Loucy (cell line): ENCODE results near the gene APOA5.
"Not testable (repeated sequence)": the region's sequence is repeated elsewhere in the genome, so short reads cannot be mapped to it uniquely, and the experiment has no call there.

Source experiments
- H2AFZ ChIP-seq: fragments of 200-600 bp; sonication (generic); 2 replicates; pipeline ENCODE4 v1.6.0; 2016; ENCODE audit warnings: antibody characterized with exemption, mild to moderate bottlenecking, low read length, moderate library complexity
- H3F3A ChIP-seq: fragments of 200-600 bp; 2 replicates; pipeline ENCODE4 v1.6.0; 2016; ENCODE audit warnings: antibody characterized with exemption, low read depth, mild to moderate bottlenecking
- H3K27me3 ChIP-seq: fragments of 200-600 bp; sonication (generic); 2 replicates; pipeline ENCODE4 v1.6.1; 2014; ENCODE audit warnings: low read length, mild to moderate bottlenecking; ENCODE audit not compliant: insufficient read depth, poor library complexity, severe bottlenecking
- H3K36me3 ChIP-seq: fragments of 200-600 bp; sonication (generic); 2 replicates; pipeline ENCODE4 v1.6.1; 2016; ENCODE audit warnings: low read length; ENCODE audit not compliant: insufficient read depth
- H3K4me1 ChIP-seq: fragments of 200-600 bp; sonication (generic); 2 replicates; pipeline ENCODE4 v1.5.1; 2014; ENCODE audit warnings: low read length, mild to moderate bottlenecking; ENCODE audit not compliant: insufficient read depth, poor library complexity, severe bottlenecking
- H3K4me2 ChIP-seq: fragments of 200-600 bp; sonication (generic); 2 replicates; pipeline ENCODE4 v1.6.0; 2014; ENCODE audit warnings: antibody characterized with exemption, low read length, low read depth, mild to moderate bottlenecking; ENCODE audit not compliant: poor library complexity, severe bottlenecking
- H3K4me3 ChIP-seq: fragments of 200-600 bp; sonication (generic); 2 replicates; pipeline ENCODE4 v1.5.1; 2014; ENCODE audit warnings: low read length, mild to moderate bottlenecking, mixed read lengths; ENCODE audit not compliant: poor library complexity, severe bottlenecking
- H3K79me2 ChIP-seq: fragments of 200-600 bp; sonication (generic); 2 replicates; pipeline ENCODE4 v1.6.1; 2014; ENCODE audit warnings: low read length; ENCODE audit not compliant: insufficient read depth
- H3K9ac ChIP-seq: fragments of 200-600 bp; sonication (generic); 2 replicates; pipeline ENCODE4 v1.6.0; 2014; ENCODE audit warnings: mild to moderate bottlenecking, low read depth, low read length, moderate library complexity; ENCODE audit not compliant: poor library complexity, severe bottlenecking
- H3K9me2 ChIP-seq: fragments of 200-600 bp; sonication (generic); replicated peaks from 2 replicates; pipeline ENCODE4 v1.6.1; 2016; ENCODE audit warnings: low read depth, low read length, mixed read lengths
- H3K9me3 ChIP-seq: fragments of 200-600 bp; sonication (generic); 2 replicates; pipeline ENCODE4 v1.6.1; 2014; ENCODE audit warnings: mild to moderate bottlenecking, antibody characterized with exemption, low read length, low read depth; ENCODE audit not compliant: insufficient read depth
- H4K20me1 ChIP-seq: fragments of 200-600 bp; sonication (generic); 2 replicates; pipeline ENCODE4 v1.6.0; 2014; ENCODE audit warnings: antibody characterized with exemption, low read length, mild to moderate bottlenecking; ENCODE audit not compliant: insufficient read depth, poor library complexity, severe bottlenecking
- EZH2phosphoT487 ChIP-seq: fragments of 200-600 bp; IDR thresholded peaks from 2 replicates; pipeline ENCODE4 v1.6.1; 2018; ENCODE audit warnings: antibody characterized with exemption, mild to moderate bottlenecking, moderate library complexity, borderline replicate concordance
- TF ChIP-seq, protein P1 (sequence below): fragments of 200-600 bp; sonication (generic); conservative IDR thresholded peaks from 2 replicates; pipeline ENCODE4 v1.5.1; 2014; ENCODE audit warnings: mild to moderate bottlenecking, antibody characterized with exemption, low read length

APOA5 gene

GRCh38 chr11:116762132-116762531 is 29.5 kb downstream of the APOA5 start:
- Histone ChIP-seq H3K4me2 (no peak overlapping the region), H3K4me1 (peaks cover 9% of the 10 kb centered on the region), H3K9ac (no peak overlapping the region), H3K36me3 (peaks cover 84% of the 10 kb centered on the region), H3K9me2 (no peaks in the 10 kb centered on the region), H3K4me3 (no peak overlapping the region), H3K27me3 (no peaks in the 10 kb centered on the region), H4K20me1 (peaks cover 13% of the 10 kb centered on the region), H3K79me2 (peaks cover 27% of the 10 kb centered on the region), H3F3A (no peaks in the 10 kb centered on the region), H3K9me3 (no peaks in the 10 kb centered on the region), H2AFZ (no peak overlapping the region)
- TF ChIP-seq, protein P1, sequence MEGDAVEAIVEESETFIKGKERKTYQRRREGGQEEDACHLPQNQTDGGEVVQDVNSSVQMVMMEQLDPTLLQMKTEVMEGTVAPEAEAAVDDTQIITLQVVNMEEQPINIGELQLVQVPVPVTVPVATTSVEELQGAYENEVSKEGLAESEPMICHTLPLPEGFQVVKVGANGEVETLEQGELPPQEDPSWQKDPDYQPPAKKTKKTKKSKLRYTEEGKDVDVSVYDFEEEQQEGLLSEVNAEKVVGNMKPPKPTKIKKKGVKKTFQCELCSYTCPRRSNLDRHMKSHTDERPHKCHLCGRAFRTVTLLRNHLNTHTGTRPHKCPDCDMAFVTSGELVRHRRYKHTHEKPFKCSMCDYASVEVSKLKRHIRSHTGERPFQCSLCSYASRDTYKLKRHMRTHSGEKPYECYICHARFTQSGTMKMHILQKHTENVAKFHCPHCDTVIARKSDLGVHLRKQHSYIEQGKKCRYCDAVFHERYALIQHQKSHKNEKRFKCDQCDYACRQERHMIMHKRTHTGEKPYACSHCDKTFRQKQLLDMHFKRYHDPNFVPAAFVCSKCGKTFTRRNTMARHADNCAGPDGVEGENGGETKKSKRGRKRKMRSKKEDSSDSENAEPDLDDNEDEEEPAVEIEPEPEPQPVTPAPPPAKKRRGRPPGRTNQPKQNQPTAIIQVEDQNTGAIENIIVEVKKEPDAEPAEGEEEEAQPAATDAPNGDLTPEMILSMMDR = no peak
- no peak for TF ChIP-seq EZH2phosphoT487

DNA sequence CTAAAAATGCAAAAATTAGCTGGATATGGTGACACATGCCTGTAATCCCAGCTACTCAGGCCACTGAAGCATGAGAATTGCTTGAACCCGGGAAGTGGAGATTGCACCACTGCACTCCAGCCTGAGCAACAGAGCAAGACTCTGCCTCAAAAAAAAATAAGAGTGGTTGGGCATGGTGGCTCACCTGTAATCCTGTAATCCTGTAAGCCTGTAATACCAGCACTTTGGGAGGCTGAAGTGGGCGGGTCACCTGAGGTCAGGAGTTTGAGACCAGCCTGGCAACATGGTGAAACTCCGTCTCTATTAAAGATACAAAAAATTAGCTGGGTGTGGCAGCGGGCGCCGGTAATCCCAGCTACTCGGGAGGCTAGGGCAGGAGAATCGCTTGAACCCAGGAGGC is 35.6 kb downstream of the APOA5 start:
- H3K4me3 ChIP-seq, H3K4me2 ChIP-seq, H3K9me3 ChIP-seq, H4K20me1 ChIP-seq, H2AFZ ChIP-seq, H3K79me2 ChIP-seq, H3F3A ChIP-seq, H3K4me1 ChIP-seq, H3K27me3 ChIP-seq, H3K9me2 ChIP-seq, H3K9ac ChIP-seq: not testable (repeated sequence)
- peaks cover 92% of the 10 kb centered on the region for H3K36me3 ChIP-seq

DNA sequence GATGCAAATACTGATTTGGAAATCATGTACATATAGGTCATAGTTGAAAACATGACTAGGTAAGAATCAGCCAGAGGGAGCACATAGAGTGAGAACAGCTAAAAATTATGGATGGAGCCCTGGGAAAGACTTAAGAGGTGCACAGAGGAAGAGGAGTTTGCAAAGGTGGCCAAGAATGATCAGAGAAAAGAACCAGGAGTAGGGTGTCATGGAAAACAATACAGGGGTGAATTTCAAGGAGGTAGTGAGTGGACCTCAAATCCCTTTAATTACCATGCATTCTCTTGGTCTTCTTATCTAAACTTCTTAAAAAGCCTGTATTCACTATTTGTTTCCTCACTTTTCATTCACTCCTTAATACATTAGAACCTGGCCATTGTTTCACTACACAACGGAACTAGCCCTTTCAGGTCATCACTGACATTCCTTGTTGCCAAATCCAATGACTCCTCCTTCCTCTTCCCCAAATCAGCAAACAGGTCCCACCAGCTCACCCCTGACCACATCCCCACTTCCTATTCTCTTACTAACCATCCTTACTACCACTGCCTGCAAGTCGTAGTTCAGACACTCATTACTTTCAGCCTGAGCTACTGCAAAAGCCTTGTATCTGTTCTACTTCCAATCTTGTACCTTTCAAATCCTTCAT is 41.5 kb downstream of the APOA5 start:
- Histone ChIP-seq H2AFZ (no peak overlapping the region), H3K36me3 (peaks cover 88% of the 10 kb centered on the region), H3K4me1 (no peaks in the 10 kb centered on the region), H3F3A (no peaks in the 10 kb centered on the region), H3K9me2 (no peaks in the 10 kb centered on the region), H3K9me3 (no peaks in the 10 kb centered on the region), H3K9ac (no peak overlapping the region), H3K79me2 (0 out of 2 replicates have a peak, but pooled peaks cover 4% of the 10 kb centered on the region), H3K27me3 (no peaks in the 10 kb centered on the region), H3K4me3 (no peak overlapping the region), H3K4me2 (no peak overlapping the region), H4K20me1 (peaks cover 3% of the 10 kb centered on the region)
- no peak for TF ChIP-seq EZH2phosphoT487
- TF ChIP-seq, protein P1 = no peak

- H3K4me1 ChIP-seq = no peaks in the 10 kb centered on the region
- H3K27me3 ChIP-seq = no peaks in the 10 kb centered on the region
- no peaks in the 10 kb centered on the region for H3F3A ChIP-seq
- H3K4me3 ChIP-seq = no peak overlapping the region
- no peak overlapping the region for H2AFZ ChIP-seq
- no peak for TF ChIP-seq EZH2phosphoT487
- TF ChIP-seq, protein P1 = no peak
- no peaks in the 10 kb centered on the region for H3K79me2 ChIP-seq
- H3K9me2 ChIP-seq = no peaks in the 10 kb centered on the region
- H3K9ac ChIP-seq = no peak overlapping the region
- H3K9me3 ChIP-seq = no peaks in the 10 kb centered on the region
- peaks cover 16% of the 10 kb centered on the region; the same call in 1 of the 2 replicates for H3K36me3 ChIP-seq
- H4K20me1 ChIP-seq = no peaks in the 10 kb centered on the region
- H3K4me2 ChIP-seq = no peak overlapping the region
These were observed 49.6 kb downstream of the APOA5 start for GRCh38 chr11:116742104-116742503.
